ENCODE measurements around the gene COL8A2. TPM values are rescaled to one million over a fixed set of nuclear protein-coding genes. Genes with fewer than 3 reads are reported as not detected.

COL8A2 gene
- total and polyA plus RNA-seq, 7 donors: 0.60 to 13.0 (median 3.2) TPM

GRCh38 chr1:36157973-36158826 lies 33.2 kb upstream of the COL8A2 start:
- H3K27ac ChIP-seq: peak overlapping the region; percentile 98 to 100 (median 100)
- H3K36me3 ChIP-seq: no peaks in the 10 kb centered on the region
- no peak for DNase-seq
- intact Hi-C loops (cut with DNase I): no loop called here
- peak in 1 of 4 donors; percentile 27 for TF ChIP-seq POLR2AphosphoS5 (IDR thresholded peaks at IDR 0.05)
- no peak for TF ChIP-seq POLR2A (IDR thresholded peaks at IDR 0.05)
- WGBS, 2 donors: 37 to 54% methylated on average over 9 of the region's 9 CpGs
- H3K9me3 ChIP-seq: no peaks in the 10 kb centered on the region
- H3K27me3 ChIP-seq: no peaks in the 10 kb centered on the region
- H3K4me1 ChIP-seq: peaks cover 0 to 80% (median 72%) of the 10 kb centered on the region in 4 donors
- peak overlapping the region; percentile 81 to 100 (median 98) for H3K4me3 ChIP-seq

DNA sequence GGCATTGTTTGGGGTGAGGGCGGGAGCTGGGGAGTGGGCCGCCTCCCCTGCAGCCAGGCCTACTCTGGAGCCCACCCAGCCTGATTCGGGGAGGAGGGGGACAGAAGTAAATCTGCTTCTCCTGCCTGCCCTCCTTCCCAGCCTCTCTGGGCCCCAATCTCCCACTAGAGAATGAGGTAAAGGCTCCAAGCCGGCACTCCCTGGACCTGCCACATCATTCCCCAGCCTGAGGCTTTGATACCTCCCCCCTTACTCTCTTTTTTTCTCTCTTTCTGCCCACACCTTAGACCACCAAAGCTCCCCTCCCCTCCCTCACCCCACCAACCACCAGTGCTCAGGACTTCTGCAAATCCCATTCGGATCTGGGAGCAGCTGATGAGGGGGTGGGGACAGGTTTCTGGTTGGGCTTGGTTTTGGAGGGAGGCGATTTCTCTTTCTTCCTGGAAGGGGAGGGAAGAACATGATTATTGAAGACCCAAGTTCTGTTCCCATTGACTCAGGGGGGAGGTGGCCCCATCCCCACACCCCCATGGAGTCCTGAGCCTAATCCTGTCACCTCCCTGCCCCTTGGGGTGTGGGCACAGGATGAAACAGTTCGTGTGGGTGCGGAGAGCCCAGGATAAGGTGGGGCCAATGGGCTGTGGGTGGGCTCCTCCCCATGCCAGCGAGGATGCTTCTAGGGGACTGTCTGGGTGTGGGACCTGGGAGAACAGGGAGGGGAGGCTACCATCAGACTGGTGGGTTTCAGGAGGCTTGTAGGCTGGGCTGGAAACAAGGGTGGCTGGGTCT lies 32.3 kb upstream of the COL8A2 start:
- peak overlapping the region; percentile 81 to 100 (median 98) for H3K4me3 ChIP-seq
- intact Hi-C loops (cut with DNase I): no loop called here
- H3K27me3 ChIP-seq: no peaks in the 10 kb centered on the region
- H3K9me3 ChIP-seq: no peaks in the 10 kb centered on the region
- H3K27ac ChIP-seq: peak overlapping the region; percentile 98 to 100 (median 100)
- peaks cover 0 to 75% (median 66%) of the 10 kb centered on the region in 4 donors for H3K4me1 ChIP-seq
- TF ChIP-seq POLR2AphosphoS5 (IDR thresholded peaks at IDR 0.05): peak in 1 of 4 donors; percentile 52
- TF ChIP-seq, protein P1, sequence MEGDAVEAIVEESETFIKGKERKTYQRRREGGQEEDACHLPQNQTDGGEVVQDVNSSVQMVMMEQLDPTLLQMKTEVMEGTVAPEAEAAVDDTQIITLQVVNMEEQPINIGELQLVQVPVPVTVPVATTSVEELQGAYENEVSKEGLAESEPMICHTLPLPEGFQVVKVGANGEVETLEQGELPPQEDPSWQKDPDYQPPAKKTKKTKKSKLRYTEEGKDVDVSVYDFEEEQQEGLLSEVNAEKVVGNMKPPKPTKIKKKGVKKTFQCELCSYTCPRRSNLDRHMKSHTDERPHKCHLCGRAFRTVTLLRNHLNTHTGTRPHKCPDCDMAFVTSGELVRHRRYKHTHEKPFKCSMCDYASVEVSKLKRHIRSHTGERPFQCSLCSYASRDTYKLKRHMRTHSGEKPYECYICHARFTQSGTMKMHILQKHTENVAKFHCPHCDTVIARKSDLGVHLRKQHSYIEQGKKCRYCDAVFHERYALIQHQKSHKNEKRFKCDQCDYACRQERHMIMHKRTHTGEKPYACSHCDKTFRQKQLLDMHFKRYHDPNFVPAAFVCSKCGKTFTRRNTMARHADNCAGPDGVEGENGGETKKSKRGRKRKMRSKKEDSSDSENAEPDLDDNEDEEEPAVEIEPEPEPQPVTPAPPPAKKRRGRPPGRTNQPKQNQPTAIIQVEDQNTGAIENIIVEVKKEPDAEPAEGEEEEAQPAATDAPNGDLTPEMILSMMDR (IDR thresholded peaks at IDR 0.05): no peak
- DNase-seq: no peak
- WGBS, 2 donors: 17 to 28% methylated on average over 9 of the region's 9 CpGs
- H3K36me3 ChIP-seq: no peaks in the 10 kb centered on the region

DNA sequence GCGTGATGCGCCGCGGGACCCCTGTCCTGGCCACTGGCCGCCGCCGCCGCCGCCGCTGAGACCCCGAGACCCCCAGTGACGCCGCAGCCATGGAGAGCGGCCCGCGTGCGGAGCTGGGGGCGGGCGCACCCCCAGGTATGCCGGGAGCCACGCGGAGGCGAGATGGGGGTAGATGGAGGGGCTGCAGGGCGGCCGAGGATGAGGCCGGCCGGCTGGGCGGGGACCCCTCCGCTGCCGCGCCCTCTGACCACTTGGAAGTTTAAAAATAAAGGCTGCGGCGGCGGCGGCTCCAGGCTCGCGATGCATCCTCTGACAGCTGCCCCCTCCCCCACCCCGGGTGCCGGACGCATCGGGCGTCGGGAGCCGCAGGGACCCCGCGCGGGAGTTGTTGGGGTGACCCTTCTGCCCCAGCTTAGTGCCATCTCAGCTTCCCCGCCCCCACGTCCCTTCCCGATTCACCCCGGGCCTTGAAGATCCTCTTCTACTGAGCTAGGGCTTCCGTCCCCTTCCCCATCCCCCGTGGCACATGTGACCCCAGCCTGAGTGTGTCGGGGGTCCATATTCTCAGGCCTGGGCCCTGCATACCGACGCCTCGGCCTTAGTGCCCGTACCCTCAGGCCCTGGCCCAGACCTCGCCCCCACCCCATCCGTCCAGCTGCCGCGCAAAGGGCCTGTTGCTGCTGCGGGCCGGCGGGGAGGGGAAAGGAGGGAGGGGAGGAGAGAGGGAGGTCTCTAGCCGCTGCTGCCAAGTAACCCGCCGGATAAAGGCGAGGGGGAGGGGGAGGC lies 31.5 kb upstream of the COL8A2 start:
- H3K4me3 ChIP-seq: peak overlapping the region; percentile 81 to 100 (median 98)
- WGBS, 2 donors: 1% methylated on average over 69 of the region's 69 CpGs
- no peaks in the 10 kb centered on the region for H3K27me3 ChIP-seq
- intact Hi-C loops (cut with DNase I): no loop called here
- H3K27ac ChIP-seq: peak overlapping the region; percentile 98 to 100 (median 100)
- TF ChIP-seq POLR2AphosphoS5 (IDR thresholded peaks at IDR 0.05) (peak in 3 of 4 donors; percentile 45 to 64 (median 56)), EP300 (IDR thresholded peaks at IDR 0.05) (no peak)
- TF ChIP-seq, protein P1 (IDR thresholded peaks at IDR 0.05): no peak
- H3K9me3 ChIP-seq: no peaks in the 10 kb centered on the region
- no peaks in the 10 kb centered on the region for H3K36me3 ChIP-seq
- peak; percentile 85 for DNase-seq
- peaks cover 0 to 75% (median 66%) of the 10 kb centered on the region in 4 donors for H3K4me1 ChIP-seq

GRCh38 chr1:36155408-36156328 lies 30.6 kb upstream of the COL8A2 start, which contains the start of gene MAP7D1:
TSS of gene MAP7D1 (plus strand) at chr1:36156160. CDS start at chr1:36156418, 258 bp downstream.
- H3K4me1 ChIP-seq: peaks cover 0 to 75% (median 64%) of the 10 kb centered on the region in 4 donors
- no peaks in the 10 kb centered on the region for H3K36me3 ChIP-seq
- intact Hi-C loops (cut with DNase I): no loop called here
- TF ChIP-seq EP300 (IDR thresholded peaks at IDR 0.05) (no peak), POLR2A (IDR thresholded peaks at IDR 0.05) (peak; percentile 97), POLR2AphosphoS5 (IDR thresholded peaks at IDR 0.05) (peak; percentile 81 to 98 (median 95))
- TF ChIP-seq, protein P1 (IDR thresholded peaks at IDR 0.05): no peak
- DNase-seq: peak; percentile 96
- H3K4me3 ChIP-seq: peak within 1 kb of the TSS; percentile 81 to 100 (median 98)
- H3K9me3 ChIP-seq: no peaks in the 10 kb centered on the region
- WGBS, 2 donors: 1% methylated on average over 88 of the region's 88 CpGs
- H3K27ac ChIP-seq: peak within 1 kb of the TSS; percentile 98 to 100 (median 100)
- H3K27me3 ChIP-seq: no peaks in the 10 kb centered on the region

Data from sigmoid colon (tissue), 7 donors.